K562 (cell line): ENCODE results near the gene EML6. TPM values are rescaled to one million over a fixed set of nuclear protein-coding genes. Genes with fewer than 3 reads are reported as not detected.

Experiments
- ATAC-seq: fragments of 200-7000 bp; cut with Tn5 transposase; 3 replicates; pipeline ENCODE4 v1.9.1; 2020; ENCODE audit warnings: moderate library complexity
- BruUV-seq: library from RNA; stranded (reverse); fragments of 400-500 nt; replicated peaks from 2 replicates; lab custom pipeline; 2021; lab: Mats Ljungman, UMichigan
- CTCF ChIA-PET: fragments of 300-600 bp; formaldehyde crosslinking; extraction: SDS; loops from one replicate; lab custom pipeline; 2021; ENCODE audit warnings: low intra/inter-chr PET ratio; lab: Yijun Ruan, JAX
- POLR2A ChIA-PET: fragments of 300-600, 350-650 bp; sonication (Branson Sonifier 250); formaldehyde crosslinking; extraction: SDS; loops from one replicate; lab custom pipeline; 2021; ENCODE audit warnings: antibody characterized with exemption, inconsistent platforms; lab: Yijun Ruan, JAX
- DNase-seq, 4 experiments: peaks; one replicate each; pipeline versions ENCODE4 v3.0.0 to v3.0.0-alpha.2; 2011 to 2018; ENCODE audit warnings: low spot score in 3 of 4, mixed read lengths in 3 of 4; ENCODE audit errors: extremely low read depth in 1 of 4
- FAIRE-seq: peaks from 2 replicates; lab custom pipeline; 2011; peaks lifted over from hg19 to GRCh38; lab: Jason Lieb, UNC
- H2AFZ ChIP-seq: 2 replicates; pipeline ENCODE4 v1.6.0; 2011; ENCODE audit warnings: low read depth, low read length, control low read depth, inconsistent platforms
- H3K27ac ChIP-seq: fragments of 200-600 bp; 3 replicates; pipeline ENCODE4 v1.8.0; 2011; ENCODE audit warnings: low read depth, mild to moderate bottlenecking, control low read depth, inconsistent platforms, low read length, moderate library complexity, mixed read lengths; ENCODE audit errors: extremely low read depth
- H3K27me3 ChIP-seq, 2 experiments: fragments of 300-600 bp in 1 of 2; 2 replicates in 1 of 2; 3 replicates in 1 of 2; pipeline versions ENCODE4 v1.6.0 to v1.8.0; 2011; ENCODE audit warnings: inconsistent platforms in 2 of 2, low read length in 2 of 2, mild to moderate bottlenecking in 1 of 2, mixed read lengths in 1 of 2, moderate library complexity in 1 of 2; ENCODE audit not compliant: control insufficient read depth in 2 of 2, insufficient read depth in 2 of 2
- H3K36me3 ChIP-seq: fragments of 300-600 bp; 3 replicates; pipeline ENCODE4 v1.8.0; 2011; ENCODE audit warnings: mild to moderate bottlenecking, low read length, inconsistent platforms; ENCODE audit not compliant: control insufficient read depth, insufficient read depth
- H3K4me1 ChIP-seq, 2 experiments: fragments of 200-600 bp in 1 of 2; replicated peaks in 1 of 2; 2 replicates in 1 of 2; 3 replicates in 1 of 2; pipeline versions ENCODE4 v1.5.1 to v1.8.0; 2011; ENCODE audit warnings: inconsistent platforms in 2 of 2, low read length in 2 of 2, mild to moderate bottlenecking in 1 of 2, mixed read lengths in 1 of 2, moderate library complexity in 1 of 2; ENCODE audit not compliant: control insufficient read depth in 2 of 2, insufficient read depth in 2 of 2
- H3K4me2 ChIP-seq: 2 replicates; pipeline ENCODE4 v1.6.1; 2011; ENCODE audit warnings: low read length, control low read depth, inconsistent platforms, mixed read lengths; ENCODE audit not compliant: insufficient read depth
- H3K4me3 ChIP-seq: fragments of 200-600 bp; sonication (generic), shearing (Covaris generic); 2 replicates; pipeline ENCODE4 v1.5.1; 2016; ENCODE audit warnings: control low read depth, inconsistent platforms
- H3K79me2 ChIP-seq: fragments of 200-600 bp; 3 replicates; pipeline ENCODE4 v1.8.0; 2011; ENCODE audit warnings: low read length, inconsistent platforms; ENCODE audit not compliant: control insufficient read depth, insufficient read depth
- H3K9ac ChIP-seq, 2 experiments: 2 replicates each; pipeline versions ENCODE4 v1.6.0 to v1.6.1; 2011; ENCODE audit warnings: low read depth in 2 of 2, low read length in 2 of 2, control low read depth in 1 of 2, inconsistent platforms in 1 of 2, mild to moderate bottlenecking in 1 of 2, mixed read lengths in 1 of 2; ENCODE audit not compliant: insufficient read depth in 1 of 2
- H3K9me1 ChIP-seq: one replicate; pipeline ENCODE4 v1.6.0; 2011; ENCODE audit warnings: inconsistent platforms, mild to moderate bottlenecking, low read length, moderate library complexity; ENCODE audit not compliant: control insufficient read depth, insufficient read depth
- H3K9me3 ChIP-seq: replicated peaks from 2 replicates; pipeline ENCODE4 v1.5.1; 2011; ENCODE audit warnings: low read depth, low read length, inconsistent platforms; ENCODE audit not compliant: control insufficient read depth, insufficient read depth
- H4K20me1 ChIP-seq: replicated peaks from 2 replicates; pipeline ENCODE4 v1.6.1; 2011; ENCODE audit warnings: low read length, inconsistent platforms, mixed read lengths; ENCODE audit not compliant: control insufficient read depth, insufficient read depth
- BRD4 ChIP-seq: fragments of 200-600 bp; sonication (generic); IDR thresholded peaks from 2 replicates; pipeline ENCODE4 v1.6.1; 2017; ENCODE audit warnings: inconsistent platforms
- CREBBP ChIP-seq: IDR thresholded peaks from one replicate; pipeline ENCODE4 v1.6.1; 2012; ENCODE audit warnings: low read depth, mild to moderate bottlenecking, control low read depth, inconsistent platforms, low read length
- HDGF ChIP-seq: fragments of 450-650 bp; IDR thresholded peaks from 2 replicates; pipeline ENCODE4 v1.6.1; 2016
- KDM1A ChIP-seq, 2 experiments: fragments of 450-650 bp; IDR thresholded peaks; 2 replicates each; pipeline ENCODE4 v1.6.1; 2016; ENCODE audit warnings: mild to moderate bottlenecking in 2 of 2
- POLR2G ChIP-seq: fragments of 200-400 bp; formaldehyde crosslinking; IDR thresholded peaks from 2 replicates; pipeline ENCODE4 v1.6.1; 2017; ENCODE audit warnings: low read depth, mild to moderate bottlenecking, antibody characterized with exemption, low read length, moderate library complexity
- POLR3A ChIP-seq: IDR thresholded peaks from 2 replicates; pipeline ENCODE4 v1.6.1; 2011; ENCODE audit warnings: borderline replicate concordance, mild to moderate bottlenecking, moderate library complexity; ENCODE audit not compliant: insufficient read length, insufficient read depth; ENCODE audit errors: extremely low read depth
- SIX5 ChIP-seq, 2 experiments: IDR thresholded peaks; 2 replicates each; pipeline ENCODE4 v1.6.1; 2011; ENCODE audit warnings: low read length in 2 of 2, borderline replicate concordance in 1 of 2, low read depth in 1 of 2, mild to moderate bottlenecking in 1 of 2, moderate library complexity in 1 of 2; ENCODE audit not compliant: insufficient read depth in 1 of 2
- YBX1 ChIP-seq: fragments of 450-650 bp; IDR thresholded peaks from 2 replicates; pipeline ENCODE4 v1.7.1; 2016; ENCODE audit warnings: mild to moderate bottlenecking
- ZNF175 ChIP-seq: fragments of 200-800 bp; sonication (Bioruptor generic); IDR thresholded peaks from 2 replicates; pipeline ENCODE4 v1.6.1; 2016; ENCODE audit warnings: low read depth, mild to moderate bottlenecking, missing genetic modification characterization, missing compliant biosample characterization
- WGBS: fragments of 100-300 bp; shearing (Covaris generic); methylation state at CpG from one replicate; pipeline ENCODE4 v1.1.6; 2016; ENCODE audit warnings: low coverage, mixed read lengths; ENCODE audit not compliant: insufficient coverage; ENCODE audit errors: missing lambda C conversion rate; 5-methylcytosine and 5-hydroxymethylcytosine counted together
- in situ Hi-C: fragments of 300-500 bp; cut with MboI; formaldehyde crosslinking; loops from 4 replicates; pipeline ENCODE4 v1.15.0; 2018; ENCODE audit warnings: inconsistent platforms, mixed read lengths
- intact Hi-C: fragments of 100-400 bp; cut with micrococcal nuclease; formaldehyde crosslinking; loops from 2 replicates; pipeline ENCODE4 v1.14.2; 2022
- polyA plus RNA-seq, 8 experiments: library from polyadenylated mRNA; depleted of rRNA in 4 of 8; stranded (reverse) in 5 of 8; unstranded in 3 of 8; fragments of >200 nt; fragmentation: Nextera tagmentation in 2 of 8; fragmentation: Illumina TruSeq in 1 of 8; extraction: Ambion mirVana in 2 of 8; extraction: Trizol in 1 of 8; gene quantifications; 2 replicates each; pipeline versions ENCODE4 v1.2.1 to v1.2.3, GENCODE V29; 2011 to 2014; ENCODE audit warnings: inconsistent platforms in 1 of 8, missing spikeins in 1 of 8
- total RNA-seq, 7 experiments: library from RNA; depleted of rRNA in 6 of 7; stranded (reverse); fragments of >200 nt in 6 of 7; fragmentation: Illumina TruSeq in 2 of 7; extraction: Trizol in 2 of 7; gene quantifications; 2 replicates each; pipeline versions ENCODE4 v1.2.1 to v1.2.3, GENCODE V29; 2011 to 2021; ENCODE audit warnings: low replicate concordance in 1 of 7

EML6 gene
- total and polyA plus RNA-seq, 9 of the 15 experiments (the other 6 are each of a cell fraction or from before 2014, with no cell fraction given): 0.07 to 0.56 (median 0.25) TPM

- WGBS: 0% methylated on average over 1 of the region's 7 CpGs
- H2AFZ ChIP-seq: peak overlapping the region; percentile 60; the same call in 1 of the 2 replicates
- H3K27me3 ChIP-seq: no peaks in the 10 kb centered on the region
- H3K79me2 ChIP-seq: no peaks in the 10 kb centered on the region
- in situ Hi-C loops: no loop called here
- peaks cover 25 to 26% of the 10 kb centered on the region in 2 experiments for H3K4me1 ChIP-seq
- DNase-seq (no peak), FAIRE-seq (no peak), ATAC-seq (no peak)
- H3K27ac ChIP-seq: no peak overlapping the region
- intact Hi-C loops: no loop called here
- BruUV-seq: no TSS peak
- no peak overlapping the region for H3K4me2 ChIP-seq
- 0 out of 4 replicates have a peak overlapping the region, but pooled peaks of 1 of the 2 experiments have one; percentile 40 for H3K9ac ChIP-seq
- no peaks in the 10 kb centered on the region for H4K20me1 ChIP-seq
- no peaks in the 10 kb centered on the region for H3K9me3 ChIP-seq
- H3K36me3 ChIP-seq: no peaks in the 10 kb centered on the region
- ChIA-PET POLR2A (interaction anchor here (0.6 to 1.9 kb wide), 6 partner anchors 9 to 262 kb away, joined by 3 to 7 read pairs (median 4); no protein-coding TSS in a partner anchor), CTCF (no interaction called here)
- no peaks in the 10 kb centered on the region for H3K9me1 ChIP-seq
- TF ChIP-seq ZNF175 (CRISPR knock-in tag): no peak
- TF ChIP-seq POLR3A: no peak
- TF ChIP-seq CREBBP: no peak
- TF ChIP-seq KDM1A (IDR thresholded peaks at IDR 0.05): no peak
- no peak for TF ChIP-seq POLR2G
- TF ChIP-seq SIX5 (IDR thresholded peaks at IDR 0.05; ENCODE audit: borderline replicate concordance in 1 of 2, insufficient read depth in 1 of 2, low read depth in 1 of 2, low read length in 2 of 2): no peak
- TF ChIP-seq HDGF: no peak
- TF ChIP-seq BRD4: no peak
- no peak for TF ChIP-seq YBX1
- H3K4me3 ChIP-seq: no peak overlapping the region
Observed at GRCh38 chr2:54960164-54960563, 236.7 kb downstream of the EML6 start.
